ENCODE data around the gene KDM5C.

GRCh38 chrX:53242310-53242709 lies 17.3 kb upstream of the KDM5C start:
- TF ChIP-seq CTCF (IDR thresholded peaks at IDR 0.05; ENCODE audit: insufficient read depth, low read depth, low read length): no peak
- TF ChIP-seq EZH2 (IDR thresholded peaks at IDR 0.05; ENCODE audit: insufficient read depth, low read length): no peak
